ENCODE measurements around the gene SOX6.
"Not testable (repeated sequence)": the region's sequence is repeated elsewhere in the genome, so short reads cannot be mapped to it uniquely, and the experiment has no call there.

The SOX6 gene

DNA sequence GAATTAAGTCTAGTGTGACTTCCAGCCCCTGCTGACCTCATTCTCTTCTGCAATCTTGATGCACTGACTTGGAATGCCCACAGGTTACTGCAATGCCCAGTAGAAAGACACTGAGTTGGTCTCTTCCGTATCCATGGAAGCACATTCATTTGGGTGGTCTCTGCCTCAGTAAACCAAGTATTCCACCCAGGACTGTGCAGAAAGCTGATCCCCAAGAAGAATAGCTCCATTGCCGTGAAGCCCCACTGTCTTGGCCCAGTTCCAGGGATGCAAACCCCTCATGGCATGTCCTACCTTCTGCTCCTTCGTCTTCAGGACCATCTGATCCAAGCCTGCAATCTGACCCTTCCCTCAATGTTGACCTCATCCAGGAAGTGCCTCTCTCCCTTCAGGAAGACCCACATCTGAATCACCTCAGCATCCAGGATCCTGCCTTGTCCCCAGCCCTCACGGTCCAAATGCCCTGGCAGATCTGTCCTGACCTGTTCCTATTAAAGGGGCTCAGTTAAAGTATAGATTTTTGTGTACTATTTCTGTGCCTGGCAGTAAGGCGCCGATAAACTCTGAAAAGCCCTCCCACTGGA lies 425.8 kb downstream of the SOX6 start:
- DNase-seq (ENCODE audit: low read depth in 2 of 2): no peak

DNA sequence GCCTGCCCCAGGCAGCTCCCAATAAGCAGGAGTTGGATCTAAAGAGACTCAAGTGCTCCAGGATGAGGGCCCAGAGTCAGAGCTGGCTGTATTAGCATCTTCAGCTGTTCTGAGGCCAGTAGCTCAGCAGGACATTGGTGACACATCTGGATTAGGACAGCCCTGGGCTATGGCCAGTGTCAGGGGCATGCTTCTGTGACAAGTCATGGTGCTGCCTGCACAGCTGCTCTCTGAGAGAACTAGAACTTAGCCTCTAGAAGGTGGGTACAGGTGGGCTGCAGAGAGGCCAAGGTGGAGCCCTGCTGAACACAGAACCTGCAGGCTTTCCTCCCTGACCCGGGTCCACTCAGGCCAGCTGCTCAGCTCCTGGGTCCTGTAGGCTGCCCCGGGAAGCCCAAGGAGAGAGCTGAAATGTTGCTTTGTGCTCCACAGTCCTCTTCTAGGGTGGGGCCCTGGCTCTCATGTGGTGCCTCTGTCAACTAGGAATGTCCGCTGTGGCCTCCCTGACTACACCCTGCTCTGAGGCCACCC lies 426.9 kb downstream of the SOX6 start:
- no peak for DNase-seq (ENCODE audit: low read depth in 2 of 2)

DNA sequence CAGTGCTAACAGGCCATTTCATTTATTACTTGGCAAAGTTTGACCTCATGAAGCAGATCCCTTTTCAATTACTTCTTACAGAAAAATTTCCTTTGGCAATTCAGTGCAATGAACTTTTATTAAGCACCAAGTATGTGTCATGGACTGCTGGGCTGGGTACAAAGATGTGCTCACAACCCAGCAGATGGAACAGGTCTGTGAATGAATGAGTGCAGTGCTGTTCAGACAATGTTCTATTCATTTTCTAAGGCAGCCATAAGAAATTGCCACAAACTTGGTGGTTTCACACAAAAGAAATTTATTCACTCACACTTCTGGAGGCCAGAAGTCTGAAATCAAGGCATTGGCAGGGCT lies 428.5 kb downstream of the SOX6 start:
- no peak for DNase-seq (ENCODE audit: low read depth in 2 of 2)

DNA sequence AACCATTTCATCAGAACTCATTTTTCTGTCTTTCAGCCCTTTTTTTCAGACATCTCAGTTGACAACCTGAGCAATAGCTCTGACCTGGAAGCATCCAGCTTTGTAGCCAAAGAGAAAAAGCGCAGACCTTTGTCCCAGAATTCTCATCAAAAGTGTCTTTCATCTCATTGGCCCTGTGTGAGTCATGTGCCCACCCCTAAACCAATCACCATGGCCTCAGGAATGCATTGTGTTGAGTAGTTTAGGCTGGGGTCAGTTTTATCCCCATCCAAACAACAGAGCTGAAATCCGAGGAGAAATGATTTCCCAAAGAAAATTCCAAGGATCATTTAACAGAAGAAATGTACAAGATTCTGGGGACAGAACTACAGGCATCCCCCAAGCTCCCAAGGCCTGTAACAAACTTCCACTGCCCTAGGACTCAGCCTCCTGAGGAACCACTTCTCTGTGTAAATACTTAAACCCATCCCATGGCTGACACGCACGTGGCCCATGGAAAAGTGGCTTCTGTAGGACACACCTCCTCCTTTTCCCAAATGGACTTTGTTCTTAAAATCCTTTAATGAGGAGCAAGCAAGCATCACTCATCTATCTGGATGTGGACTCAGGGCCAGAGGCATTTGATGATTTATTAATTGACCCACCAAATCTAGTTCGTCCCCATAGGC lies 429.0 kb downstream of the SOX6 start:
- no peak for DNase-seq (ENCODE audit: low read depth in 2 of 2)

DNA sequence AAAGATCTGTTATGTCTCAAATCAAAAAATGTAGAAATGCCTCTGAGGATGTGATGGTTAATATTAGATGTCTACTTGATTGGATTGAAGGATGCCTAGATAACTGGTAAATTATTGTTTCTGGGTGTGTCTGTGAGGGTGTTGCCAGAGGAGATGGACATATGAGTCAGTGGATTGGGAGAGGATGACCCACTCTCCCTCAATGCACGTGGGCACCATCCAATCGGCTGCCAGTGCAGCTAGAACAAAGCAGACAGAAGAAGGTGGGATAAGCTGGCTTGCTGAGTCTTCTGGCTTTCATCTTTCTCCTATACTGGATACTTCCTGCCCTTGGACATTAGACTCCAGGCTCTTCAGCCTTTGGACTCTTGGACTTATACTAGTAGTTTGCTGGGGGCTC lies 430.3 kb downstream of the SOX6 start:
- DNase-seq (ENCODE audit: low read depth in 2 of 2): no peak

DNA sequence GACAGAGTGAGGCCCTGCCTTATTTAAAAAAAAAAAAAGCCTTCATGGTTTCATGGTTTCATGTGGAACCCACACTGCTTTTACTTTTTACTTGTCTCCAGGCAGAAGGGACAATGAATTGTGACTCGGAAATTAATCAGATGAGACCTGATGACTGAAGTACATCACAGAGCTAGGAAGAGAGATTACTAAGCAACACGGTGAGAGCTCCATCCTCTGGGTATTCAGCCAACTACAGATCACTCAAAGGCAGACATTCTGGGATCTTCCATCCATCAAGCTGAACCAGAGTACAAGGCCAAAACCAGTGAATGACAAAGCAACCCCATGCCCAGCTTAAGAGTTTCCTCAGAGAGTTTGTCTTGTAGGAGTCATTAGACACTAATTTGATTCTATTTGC lies 433.2 kb downstream of the SOX6 start:
- DNase-seq (ENCODE audit: low read depth in 2 of 2): no peak

DNA sequence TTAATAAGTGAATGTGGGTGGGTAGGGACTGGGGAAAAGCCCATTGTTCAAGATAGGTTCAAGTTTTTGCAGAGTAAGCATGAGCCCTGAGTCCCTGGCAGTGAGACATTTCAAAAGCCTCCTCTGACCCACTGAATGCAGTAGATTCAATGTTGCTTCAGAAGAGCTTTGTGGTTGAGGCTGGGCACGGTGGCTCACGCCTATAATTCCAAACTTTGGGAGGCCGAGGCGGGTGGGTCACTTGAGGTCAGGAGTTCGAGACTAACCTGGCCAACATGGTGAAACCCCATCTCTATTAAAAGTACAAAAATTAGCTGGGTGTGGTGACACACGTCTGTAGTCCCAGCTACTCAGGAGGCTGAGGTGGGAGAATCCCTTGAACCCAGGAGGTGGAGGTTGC lies 433.6 kb downstream of the SOX6 start:
- DNase-seq (ENCODE audit: low read depth in 2 of 2): not testable (repeated sequence)

DNA sequence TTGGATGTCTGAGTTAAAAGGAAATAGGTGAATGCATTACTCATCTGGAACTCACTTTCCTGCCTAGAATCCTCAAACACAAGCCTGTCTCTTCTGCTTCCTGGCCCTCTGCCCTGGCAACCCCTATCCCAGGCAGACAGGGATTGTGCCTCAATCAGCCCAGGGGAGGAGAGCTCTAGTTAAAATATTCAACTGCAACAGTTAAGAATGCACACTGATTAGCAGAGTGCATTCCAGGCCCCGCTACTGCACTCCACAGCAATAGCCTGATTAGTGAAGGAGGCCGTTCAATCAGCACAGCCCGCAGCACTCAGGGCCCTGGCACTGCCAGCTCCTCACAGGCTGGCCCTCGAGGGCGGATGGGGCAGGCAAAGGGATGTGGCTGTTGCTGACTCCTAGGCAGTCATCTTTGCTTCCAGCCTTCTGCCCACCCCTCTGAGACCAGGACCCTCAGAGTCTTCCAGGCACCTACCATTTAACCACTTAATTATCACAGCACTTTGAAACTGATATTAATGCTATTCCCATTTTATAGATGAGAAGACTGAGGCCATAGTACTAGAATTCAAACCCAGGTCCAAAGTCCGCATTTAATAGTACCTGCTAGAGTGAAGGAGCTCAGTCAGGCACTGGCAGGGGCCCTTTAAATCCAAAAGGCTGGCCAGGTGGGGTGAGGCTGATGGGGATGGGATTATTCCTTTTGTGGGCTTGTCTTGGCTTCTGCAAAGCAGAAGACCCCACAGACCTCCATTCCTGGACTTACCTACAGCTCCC lies 435.3 kb downstream of the SOX6 start:
- no peak for DNase-seq (ENCODE audit: low read depth in 2 of 2)

DNA sequence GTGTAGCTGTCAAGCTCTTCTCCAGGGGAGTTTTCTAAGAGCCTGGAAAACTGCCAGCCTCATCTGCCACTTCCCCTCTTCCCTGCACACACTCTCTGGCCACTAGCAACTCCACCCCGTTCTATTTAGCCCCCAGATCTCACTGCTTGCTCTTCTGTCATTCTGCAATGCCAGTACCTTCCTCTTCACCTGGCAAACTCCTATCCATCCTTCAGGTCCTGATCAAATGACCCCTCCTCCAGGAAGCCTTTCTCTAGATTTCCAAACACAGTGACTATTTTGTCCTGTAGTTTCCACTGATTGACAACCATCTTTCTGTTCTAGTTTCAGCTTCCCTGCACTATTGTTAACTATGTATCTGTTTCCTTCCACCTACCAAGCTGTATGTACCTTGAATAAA lies 437.7 kb downstream of the SOX6 start:
- DNase-seq (ENCODE audit: low read depth in 2 of 2): no peak

DNA sequence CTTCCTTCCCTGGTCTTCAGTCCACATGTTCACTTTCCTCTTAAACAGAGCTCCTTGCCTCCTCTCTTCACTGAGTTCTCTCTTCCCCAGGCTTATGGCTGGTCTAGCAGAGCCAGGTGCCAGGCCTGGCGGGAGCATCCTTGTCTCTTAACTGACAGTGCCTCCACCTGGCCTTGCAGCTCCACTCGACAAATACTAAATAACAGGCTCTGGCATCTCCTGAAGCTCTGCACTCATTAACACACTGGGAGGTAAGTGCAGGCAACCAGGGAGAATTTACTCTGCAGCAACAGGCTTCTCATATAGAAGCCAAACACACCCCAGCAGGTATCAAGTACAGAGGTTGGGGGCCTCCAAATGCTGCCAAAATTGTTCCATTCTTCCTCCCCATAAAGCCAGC lies 438.1 kb downstream of the SOX6 start:
- DNase-seq (ENCODE audit: low read depth in 2 of 2): no peak
